CD4-positive, alpha-beta T cell (primary cell): ENCODE measurements around the gene METTL24. TPM values are rescaled to one million over a fixed set of nuclear protein-coding genes. Genes with fewer than 3 reads are reported as not detected.

ENCODE experiments used
- ATAC-seq: fragments of 200-7000 bp; cut with Tn5 transposase; one replicate; pipeline ENCODE4 v1.10.0; 2022; ENCODE audit warnings: mild to moderate bottlenecking; ENCODE audit not compliant: poor library complexity
- CTCF ChIA-PET: fragments of 350-600 bp; sonication (Branson Sonifier 250); formaldehyde crosslinking; loops from one replicate; lab custom pipeline; 2021; ENCODE audit warnings: antibody characterized with exemption, inconsistent platforms; lab: Charles Lee
- POLR2A ChIA-PET: fragments of 350-600 bp; sonication (Branson Sonifier 250); formaldehyde crosslinking; loops from one replicate; lab custom pipeline; 2021; ENCODE audit warnings: antibody characterized with exemption, inconsistent platforms; lab: Charles Lee
- DNase-seq, 14 experiments: peaks; one replicate each; pipeline ENCODE4 v3.0.0-alpha.2; 2013 to 2020; ENCODE audit warnings: mixed read lengths in 2 of 14
- H3K27ac ChIP-seq, 2 donors: one replicate each; pipeline versions ENCODE4 v1.5.1 to v1.7.0; 2013; ENCODE audit warnings: low read length in 2 of 2, low read depth in 1 of 2, mild to moderate bottlenecking in 1 of 2
- H3K27me3 ChIP-seq, 2 experiments: 1 replicate in 1 of 2; 2 replicates in 1 of 2; pipeline versions ENCODE4 v1.6.1 to v1.7.0; 2013; ENCODE audit warnings: low read length in 2 of 2, control low read depth in 1 of 2, mild to moderate bottlenecking in 1 of 2, moderate library complexity in 1 of 2; ENCODE audit not compliant: insufficient read depth in 2 of 2, control insufficient read depth in 1 of 2
- H3K36me3 ChIP-seq: one replicate; pipeline ENCODE4 v1.6.1; 2013; ENCODE audit warnings: low read length, control low read depth; ENCODE audit not compliant: insufficient read depth
- H3K4me1 ChIP-seq: one replicate; pipeline ENCODE4 v1.6.1; 2013; ENCODE audit warnings: low read length, control low read depth; ENCODE audit not compliant: insufficient read depth
- H3K4me3 ChIP-seq: one replicate; pipeline ENCODE4 v1.5.1; 2013; ENCODE audit warnings: mild to moderate bottlenecking, low read length, moderate library complexity
- H3K9me3 ChIP-seq, 2 experiments: 1 replicate in 1 of 2; 2 replicates in 1 of 2; pipeline versions ENCODE4 v1.6.1 to v1.7.0; 2013; ENCODE audit warnings: low read length in 2 of 2, mild to moderate bottlenecking in 2 of 2, control low read depth in 1 of 2, moderate library complexity in 1 of 2; ENCODE audit not compliant: control insufficient read depth in 1 of 2, insufficient read depth in 1 of 2
- H3K27ac Mint-ChIP-seq: one replicate; pipeline ENCODE4 v1.8.0; 2020; ENCODE audit warnings: mixed read lengths
- H3K27me3 Mint-ChIP-seq: one replicate; pipeline ENCODE4 v1.8.0; 2021; ENCODE audit warnings: mixed read lengths
- H3K36me3 Mint-ChIP-seq: one replicate; pipeline ENCODE4 v1.8.0; 2021; ENCODE audit warnings: low read depth, mixed read lengths
- H3K4me1 Mint-ChIP-seq: one replicate; pipeline ENCODE4 v1.8.0; 2021; ENCODE audit warnings: low read depth, mixed read lengths
- H3K4me3 Mint-ChIP-seq: one replicate; pipeline ENCODE4 v1.8.0; 2020; ENCODE audit warnings: mild to moderate bottlenecking, mixed read lengths
- H3K9me3 Mint-ChIP-seq: one replicate; pipeline ENCODE4 v1.8.0; 2020; ENCODE audit warnings: mixed read lengths
- intact Hi-C, 2 experiments: fragments of 100-400 bp; cut with DNase I in 1 of 2; cut with micrococcal nuclease in 1 of 2; formaldehyde crosslinking; loops; one replicate each; pipeline versions ENCODE4 v1.15.1 to v1.9.0; 2023 to 2025; cut with DNase I, micrococcal nuclease
- total RNA-seq, 174 experiments: library from RNA in 2 of 174; stranded (reverse) in 2 of 174; gene quantifications; one replicate each; pipeline ENCODE4 v1.2.3 and lab custom pipeline; 2021 to 2026
- TF ChIP-seq, protein P1 (sequence below): fragments of 200-600 bp; IDR thresholded peaks from one replicate; pipeline ENCODE4 v1.8.0; 2022; ENCODE audit warnings: antibody characterized with exemption, mild to moderate bottlenecking

Gene METTL24
- total RNA-seq, 2 experiments from 2014 or later = not detected

DNA sequence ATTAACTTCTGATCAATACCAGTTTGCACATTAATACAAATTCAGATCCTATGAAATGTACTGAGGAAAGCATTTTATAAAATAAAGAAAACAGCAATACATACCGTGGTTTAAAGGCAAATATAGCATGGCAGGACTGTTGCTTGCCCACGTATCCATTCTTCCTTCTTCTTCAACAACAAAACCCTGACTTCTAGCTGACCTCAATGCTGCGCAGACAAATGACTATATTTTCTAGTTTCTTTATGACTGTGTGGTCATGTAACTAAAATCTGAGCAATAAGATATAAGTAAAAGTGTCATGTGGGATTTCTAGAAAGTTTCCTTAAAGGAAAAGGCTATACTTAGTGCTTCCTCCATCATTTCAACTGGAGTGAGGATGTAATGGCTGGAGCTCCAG, 92.9 kb downstream of the METTL24 start:
- CTCF ChIA-PET = interaction anchor here (1.3 kb wide), 1 partner anchor 19 kb away, joined by 3 read pairs; no protein-coding TSS in a partner anchor
- peaks cover 6% of the 10 kb centered on the region for H3K27me3 Mint-ChIP-seq
- no peaks in the 10 kb centered on the region for H3K4me1 Mint-ChIP-seq
- intact Hi-C loops = no loop called here
- no peak overlapping the region for H3K27ac Mint-ChIP-seq
- Histone ChIP-seq H3K4me3 (no peak overlapping the region), H3K36me3 (no peaks in the 10 kb centered on the region), H3K27ac (no peak overlapping the region), H3K9me3 (no peaks in the 10 kb centered on the region), H3K27me3 (no peaks in the 10 kb centered on the region), H3K4me1 (no peaks in the 10 kb centered on the region)
- POLR2A ChIA-PET = no interaction called here
- DNase-seq = no peak
- no peak overlapping the region for H3K4me3 Mint-ChIP-seq
- no peaks in the 10 kb centered on the region for H3K36me3 Mint-ChIP-seq
- peaks cover 16% of the 10 kb centered on the region for H3K9me3 Mint-ChIP-seq
- TF ChIP-seq, protein P1, sequence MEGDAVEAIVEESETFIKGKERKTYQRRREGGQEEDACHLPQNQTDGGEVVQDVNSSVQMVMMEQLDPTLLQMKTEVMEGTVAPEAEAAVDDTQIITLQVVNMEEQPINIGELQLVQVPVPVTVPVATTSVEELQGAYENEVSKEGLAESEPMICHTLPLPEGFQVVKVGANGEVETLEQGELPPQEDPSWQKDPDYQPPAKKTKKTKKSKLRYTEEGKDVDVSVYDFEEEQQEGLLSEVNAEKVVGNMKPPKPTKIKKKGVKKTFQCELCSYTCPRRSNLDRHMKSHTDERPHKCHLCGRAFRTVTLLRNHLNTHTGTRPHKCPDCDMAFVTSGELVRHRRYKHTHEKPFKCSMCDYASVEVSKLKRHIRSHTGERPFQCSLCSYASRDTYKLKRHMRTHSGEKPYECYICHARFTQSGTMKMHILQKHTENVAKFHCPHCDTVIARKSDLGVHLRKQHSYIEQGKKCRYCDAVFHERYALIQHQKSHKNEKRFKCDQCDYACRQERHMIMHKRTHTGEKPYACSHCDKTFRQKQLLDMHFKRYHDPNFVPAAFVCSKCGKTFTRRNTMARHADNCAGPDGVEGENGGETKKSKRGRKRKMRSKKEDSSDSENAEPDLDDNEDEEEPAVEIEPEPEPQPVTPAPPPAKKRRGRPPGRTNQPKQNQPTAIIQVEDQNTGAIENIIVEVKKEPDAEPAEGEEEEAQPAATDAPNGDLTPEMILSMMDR = no peak
- ATAC-seq = no peak

DNA sequence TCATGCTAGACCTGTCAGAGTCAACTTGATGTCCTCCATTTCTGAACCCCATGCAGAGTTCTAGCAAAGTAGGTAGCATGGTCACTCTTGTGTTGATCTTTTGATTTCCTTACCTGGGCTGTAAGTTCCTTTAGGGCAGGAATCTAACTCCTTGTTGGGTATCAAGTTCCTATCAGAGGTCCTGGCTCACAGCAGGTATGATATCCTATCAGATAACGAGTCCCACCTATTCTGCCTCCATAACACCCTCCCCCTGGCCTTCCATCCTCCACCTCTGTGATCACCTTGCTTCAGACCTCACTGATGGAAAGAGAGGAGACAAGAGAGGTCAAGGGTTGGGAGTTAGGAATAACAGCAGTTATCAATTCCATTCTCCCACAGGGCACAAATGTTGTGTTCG, 101.8 kb downstream of the METTL24 start:
- intact Hi-C loops = no loop called here
- no peak overlapping the region for H3K27ac Mint-ChIP-seq
- H3K36me3 Mint-ChIP-seq = peaks cover 6% of the 10 kb centered on the region
- ATAC-seq (no peak), DNase-seq (no peak)
- Histone ChIP-seq H3K27ac (no peak overlapping the region), H3K9me3 (peaks cover 4 to 12% of the 10 kb centered on the region in 2 experiments), H3K27me3 (peaks cover 0 to 11% of the 10 kb centered on the region in 2 experiments), H3K4me3 (no peak overlapping the region), H3K4me1 (no peaks in the 10 kb centered on the region), H3K36me3 (no peaks in the 10 kb centered on the region)
- H3K4me1 Mint-ChIP-seq = no peaks in the 10 kb centered on the region
- TF ChIP-seq, protein P1 = no peak
- H3K9me3 Mint-ChIP-seq = peaks cover 11% of the 10 kb centered on the region
- peaks cover 6% of the 10 kb centered on the region for H3K27me3 Mint-ChIP-seq
- POLR2A ChIA-PET = no interaction called here
- no peak overlapping the region for H3K4me3 Mint-ChIP-seq
- CTCF ChIA-PET = no interaction called here

DNA sequence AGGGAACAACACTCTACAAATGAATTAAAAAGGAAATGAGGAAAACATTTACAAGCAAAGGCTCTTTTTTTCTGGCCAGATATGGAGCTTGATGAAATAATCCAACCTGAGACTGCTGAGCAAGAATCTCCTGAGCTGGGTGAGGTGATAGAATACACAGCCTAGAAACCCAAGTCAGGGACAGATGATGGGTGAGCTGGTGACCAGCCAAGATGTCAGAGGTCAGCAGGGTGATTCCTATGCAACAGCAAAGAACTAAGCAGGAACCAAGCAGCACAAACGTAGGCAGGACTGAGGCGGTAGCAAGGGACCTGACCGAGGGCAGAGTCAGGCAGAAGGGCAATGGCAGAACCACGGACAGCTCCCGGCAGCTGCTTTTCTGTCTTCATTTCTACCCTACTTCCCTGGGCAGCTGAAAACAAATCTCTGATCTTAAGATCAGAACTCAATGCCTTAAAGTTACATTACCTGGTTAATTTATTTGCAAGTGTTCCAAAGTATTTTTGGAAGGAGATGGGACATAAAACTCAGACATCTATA, 102.9 kb downstream of the METTL24 start:
- H3K27me3 Mint-ChIP-seq = peaks cover 6% of the 10 kb centered on the region
- ChIA-PET POLR2A (interaction anchor here (0.6 to 0.8 kb wide), 3 partner anchors 9 to 722 kb away, joined by 3 read pairs; no protein-coding TSS in a partner anchor), CTCF (no interaction called here)
- peaks cover 9% of the 10 kb centered on the region for H3K36me3 Mint-ChIP-seq
- intact Hi-C loops = no loop called here
- no peak overlapping the region for H3K4me3 Mint-ChIP-seq
- H3K4me1 ChIP-seq = no peaks in the 10 kb centered on the region
- no peak overlapping the region for H3K4me3 ChIP-seq
- no peaks in the 10 kb centered on the region for H3K36me3 ChIP-seq
- no peak for DNase-seq
- TF ChIP-seq, protein P1 = no peak
- ATAC-seq = no peak
- no peaks in the 10 kb centered on the region for H3K4me1 Mint-ChIP-seq
- H3K27ac ChIP-seq = no peak overlapping the region
- H3K9me3 Mint-ChIP-seq = peaks cover 12% of the 10 kb centered on the region
- peaks cover 4 to 12% of the 10 kb centered on the region in 2 experiments for H3K9me3 ChIP-seq
- H3K27ac Mint-ChIP-seq = no peak overlapping the region
- peaks cover 0 to 11% of the 10 kb centered on the region in 2 experiments for H3K27me3 ChIP-seq
